OCI-M1 (cell line): ENCODE measurements around the gene CHST10.
"Not testable (repeated sequence)": the region's sequence is repeated elsewhere in the genome, so short reads cannot be mapped to it uniquely, and the experiment has no call there.

Source experiments
- DNase-seq: peaks from one replicate; lab custom pipeline; 2025; lab: John Stamatoyannopoulos, UW

The CHST10 gene

DNA sequence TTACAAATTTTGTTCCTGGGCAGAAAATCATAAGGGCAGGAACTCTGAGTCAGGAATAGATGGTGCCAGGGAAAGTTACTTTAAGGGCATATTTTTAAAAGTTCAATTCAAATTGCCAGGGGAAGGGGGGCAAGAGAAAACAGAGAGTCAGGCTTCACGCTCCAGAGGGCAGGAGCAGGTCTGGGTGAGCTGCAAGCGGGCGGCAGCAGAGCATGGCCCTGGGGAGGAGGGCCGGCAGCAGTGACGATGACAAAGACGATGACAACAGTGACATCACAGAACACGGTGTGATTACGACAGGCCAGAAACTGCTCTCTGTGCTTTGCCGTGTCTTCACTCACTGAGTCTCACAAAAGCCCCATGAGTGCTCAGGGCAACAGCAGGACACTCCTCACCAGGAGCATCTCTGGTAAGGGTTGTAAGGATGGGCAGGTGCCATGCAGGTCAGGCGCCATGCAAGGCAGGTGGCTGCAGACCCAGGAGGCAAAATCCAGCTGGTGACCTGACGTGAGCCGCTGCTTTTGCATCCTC is 23.3 kb downstream of the CHST10 start:
- no peak for DNase-seq

DNA sequence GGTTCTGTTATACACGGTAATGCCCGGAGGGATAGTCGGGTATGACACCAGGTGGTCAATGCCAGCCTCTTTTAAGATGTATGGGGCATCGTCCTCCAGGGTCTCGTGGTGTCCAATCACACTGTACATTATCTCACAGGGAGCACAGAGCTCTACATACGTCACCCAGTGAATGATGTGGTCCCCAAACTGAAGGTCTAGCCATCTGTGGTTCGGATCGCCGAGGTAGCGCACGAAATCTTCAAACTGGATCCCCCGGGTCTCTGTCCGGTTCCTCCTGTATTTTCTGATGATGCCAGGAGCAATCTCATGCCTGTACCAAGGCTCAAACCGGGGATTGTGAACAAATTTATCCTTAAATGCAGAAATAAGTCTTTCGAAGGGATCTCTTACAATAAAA is 24.1 kb downstream of the CHST10 start:
- no peak for DNase-seq

GRCh38 chr2:100392715-100393114 is 24.8 kb downstream of the CHST10 start:
- no peak for DNase-seq

DNA sequence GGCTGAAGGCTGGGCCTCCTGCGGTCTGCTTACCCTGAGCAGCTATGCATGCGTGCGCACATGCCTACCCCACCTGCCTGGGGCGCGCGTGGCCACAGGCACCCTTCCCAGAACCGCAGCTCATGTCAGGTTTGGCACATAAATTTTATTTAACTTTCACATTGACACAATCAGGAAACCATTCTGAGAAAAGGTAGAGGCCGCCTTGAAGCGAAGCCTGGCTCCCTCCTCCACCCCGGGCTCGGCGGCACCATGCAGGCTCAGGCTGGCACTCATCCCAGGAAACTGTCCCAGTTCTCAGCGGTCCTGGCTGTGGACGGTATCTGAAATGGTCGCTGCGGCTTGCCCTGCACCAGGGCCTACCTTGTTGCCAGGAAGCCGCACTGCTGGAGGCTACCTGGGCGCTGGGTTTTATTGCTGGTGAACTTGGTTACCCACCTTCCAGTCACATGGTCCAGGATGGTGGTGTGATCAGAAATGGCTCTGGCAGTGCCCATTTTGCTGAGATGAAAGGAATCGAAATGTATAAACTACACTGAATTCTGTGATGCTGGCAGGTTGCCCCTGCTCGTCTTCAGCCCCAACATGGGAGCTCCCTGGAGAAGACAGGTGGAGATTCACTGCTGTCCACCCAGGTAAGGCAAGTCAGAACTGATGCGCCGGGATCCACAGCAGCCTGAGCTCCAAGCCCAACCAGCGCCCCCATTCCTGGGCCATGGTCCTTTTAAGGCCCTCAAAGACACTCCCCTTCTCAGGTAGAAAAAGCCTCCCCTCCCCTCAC is 25.5 kb downstream of the CHST10 start:
- DNase-seq, result no peak

DNA sequence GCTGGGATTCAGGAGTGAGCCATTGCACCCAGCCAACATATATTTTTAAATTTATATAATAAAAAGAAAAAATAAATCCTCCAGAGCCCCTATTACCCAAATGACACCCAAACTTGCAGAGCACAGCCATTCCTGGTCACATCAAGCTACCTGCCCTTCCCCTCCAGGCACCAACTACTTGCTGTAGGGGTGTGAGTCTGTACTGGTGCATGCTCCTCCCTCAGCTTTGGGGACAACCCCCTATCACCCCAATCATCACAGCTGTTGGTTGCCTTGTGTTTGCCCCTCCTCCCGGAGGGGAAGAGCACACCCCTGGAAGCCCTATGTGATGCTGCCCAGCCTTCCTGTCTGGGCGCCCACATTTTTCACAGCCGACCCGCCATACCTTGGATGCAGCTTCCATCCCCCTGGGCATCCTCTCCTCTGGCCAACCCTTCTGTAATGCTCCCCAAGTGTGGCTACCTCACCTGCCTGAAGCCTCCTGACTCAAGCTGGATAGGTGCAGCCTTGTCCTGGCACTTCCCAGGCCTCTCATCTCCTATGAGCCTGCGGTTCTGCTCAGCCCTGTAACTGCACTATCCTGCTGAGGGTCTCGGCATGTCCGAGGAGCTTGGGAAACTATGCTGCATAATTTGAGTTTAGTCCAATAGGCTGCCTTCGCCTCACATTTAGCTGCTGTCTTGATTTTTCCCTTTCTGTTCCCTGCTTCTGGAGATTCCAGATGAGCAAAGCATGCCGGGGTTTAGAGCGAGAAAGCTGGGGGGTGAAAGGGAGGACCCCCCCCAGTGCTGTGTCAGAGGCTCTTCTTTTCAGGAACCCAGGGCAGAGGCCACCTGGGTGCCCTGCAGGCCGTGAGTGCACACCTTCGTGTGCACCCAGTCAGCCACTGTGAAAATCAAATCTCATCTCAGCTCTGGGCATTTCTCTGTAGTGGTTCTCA is 27.2 kb downstream of the CHST10 start:
- no peak for DNase-seq

DNA sequence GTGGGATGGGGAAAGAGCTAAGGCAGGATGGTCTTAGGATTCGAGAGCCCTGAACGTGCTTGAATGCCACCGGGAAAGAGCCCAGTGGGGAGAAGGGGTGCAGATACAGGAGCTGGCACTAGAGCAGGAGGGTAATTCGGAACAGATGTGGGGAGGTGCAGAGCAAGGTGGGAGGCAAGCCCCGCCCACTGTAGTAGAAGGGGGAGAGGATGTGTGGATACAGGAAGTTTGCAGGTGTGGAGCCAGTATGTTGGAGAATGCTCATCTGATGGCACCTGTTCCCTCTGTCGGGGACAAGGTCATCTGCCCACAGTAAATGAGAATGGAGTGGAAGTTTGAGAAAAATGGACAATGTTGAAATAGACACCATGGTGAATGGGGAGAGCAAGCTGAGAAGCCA is 28.8 kb downstream of the CHST10 start:
- DNase-seq, result no peak

DNA sequence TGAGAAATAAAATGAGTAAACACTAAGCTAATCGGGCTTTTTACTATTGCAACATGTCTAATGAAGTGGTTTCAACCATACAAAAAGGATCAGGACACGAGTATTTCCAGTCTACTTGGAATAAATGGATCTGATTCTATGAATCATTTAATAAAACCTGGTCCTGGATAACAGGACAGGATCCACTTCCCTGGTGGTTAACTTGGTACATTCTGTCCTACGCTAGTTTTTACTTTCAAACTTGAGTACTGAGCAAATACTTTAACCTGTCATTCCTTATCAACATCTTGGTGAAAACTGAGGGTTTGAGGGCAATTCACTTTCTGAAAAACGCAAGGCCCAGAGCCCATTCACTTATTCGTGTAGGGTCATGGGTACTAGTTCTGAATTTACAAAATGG is 33.5 kb downstream of the CHST10 start:
- DNase-seq, result no peak

DNA sequence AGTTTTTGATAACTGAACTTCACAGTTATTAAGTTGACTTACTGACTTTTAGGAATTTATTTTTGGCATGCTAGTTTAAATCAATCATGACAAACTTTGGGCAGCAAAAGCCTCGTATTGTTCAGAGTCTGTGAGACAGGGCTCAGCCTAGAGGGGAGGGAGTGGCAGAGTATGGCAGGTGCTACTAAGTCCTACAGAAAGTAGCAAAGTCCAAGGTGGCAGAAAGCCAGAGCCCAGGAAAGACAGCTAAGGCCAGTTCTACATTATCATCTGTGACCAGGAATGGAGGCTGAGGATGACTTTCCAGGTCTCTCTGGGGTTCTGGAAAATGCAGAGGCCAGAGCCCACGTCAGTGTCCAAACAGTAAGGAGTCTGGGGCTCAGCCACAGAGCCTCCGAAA is 34.2 kb downstream of the CHST10 start:
- DNase-seq, result no peak

GRCh38 chr2:100381240-100381639 is 36.2 kb downstream of the CHST10 start:
- peak; percentile 89 for DNase-seq

GRCh38 chr2:100380681-100381080 is 36.8 kb downstream of the CHST10 start:
- DNase-seq, result no peak

DNA sequence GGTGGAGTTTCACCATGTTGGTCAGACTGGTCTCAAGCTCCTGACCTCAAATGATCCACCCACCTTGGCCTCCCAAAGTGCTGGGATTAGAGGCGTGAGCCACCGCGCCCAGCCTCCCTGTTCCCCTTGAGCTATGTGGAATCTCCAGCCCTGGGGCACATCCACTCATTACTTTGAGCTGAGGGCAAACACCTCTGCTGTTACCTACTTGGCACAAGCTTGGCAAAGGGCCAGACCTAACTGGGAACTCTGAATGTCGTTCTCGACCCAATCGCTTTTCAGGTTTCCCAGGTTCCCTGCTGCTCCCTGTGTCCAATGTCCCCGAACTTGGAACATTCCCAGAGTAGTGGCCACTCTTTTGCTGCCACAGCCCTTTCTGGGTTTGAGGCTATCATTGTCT is 40.6 kb downstream of the CHST10 start:
- DNase-seq, result no peak

GRCh38 chr2:100367163-100367562 is 50.3 kb downstream of the CHST10 start:
- no peak for DNase-seq

- DNase-seq, result no peak
These were observed 52.0 kb downstream of the CHST10 start for GRCh38 chr2:100365434-100365833.

DNA sequence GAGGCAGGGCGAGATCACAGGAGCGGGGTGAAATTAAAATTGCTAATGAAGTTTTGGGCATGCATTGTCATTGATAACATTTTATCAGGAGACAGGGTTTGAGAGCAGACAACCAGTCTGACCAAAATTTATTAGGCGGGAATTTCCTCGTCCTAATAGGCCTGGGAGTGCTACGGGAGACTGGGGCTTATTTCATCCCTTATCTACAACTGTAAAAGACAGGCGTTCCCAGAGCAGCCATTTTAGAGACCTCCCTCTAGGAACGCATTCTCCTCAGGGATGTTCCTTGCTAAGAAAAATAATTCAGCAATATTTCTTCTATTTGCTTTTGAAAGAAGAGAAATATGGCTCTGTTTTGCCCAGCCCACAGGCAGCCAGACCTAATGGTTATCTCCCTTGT is 55.2 kb downstream of the CHST10 start:
- DNase-seq, result not testable (repeated sequence)

GRCh38 chr2:100359576-100359975 is 57.9 kb downstream of the CHST10 start:
- no peak for DNase-seq

DNA sequence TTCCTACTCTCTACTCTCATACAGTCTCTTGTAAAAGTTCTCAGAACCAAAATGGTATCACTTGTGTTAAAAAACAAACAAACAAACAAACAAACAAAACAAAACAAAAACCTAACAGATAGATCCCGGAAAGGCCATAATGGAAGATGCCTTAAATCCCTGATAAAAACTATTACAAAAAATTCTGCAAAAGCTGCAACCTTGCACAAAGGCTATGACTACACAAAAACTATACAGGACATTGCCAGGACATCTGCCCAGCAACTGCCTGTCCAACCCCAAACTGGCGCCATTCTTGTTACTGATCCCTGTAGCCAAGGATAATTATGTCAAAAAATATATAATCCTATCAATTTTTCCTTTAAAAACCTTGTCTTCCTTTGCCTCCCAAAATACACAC is 58.9 kb downstream of the CHST10 start:
- DNase-seq, result no peak

GRCh38 chr2:100352521-100352920 is 64.9 kb downstream of the CHST10 start:
- DNase-seq, result no peak

DNA sequence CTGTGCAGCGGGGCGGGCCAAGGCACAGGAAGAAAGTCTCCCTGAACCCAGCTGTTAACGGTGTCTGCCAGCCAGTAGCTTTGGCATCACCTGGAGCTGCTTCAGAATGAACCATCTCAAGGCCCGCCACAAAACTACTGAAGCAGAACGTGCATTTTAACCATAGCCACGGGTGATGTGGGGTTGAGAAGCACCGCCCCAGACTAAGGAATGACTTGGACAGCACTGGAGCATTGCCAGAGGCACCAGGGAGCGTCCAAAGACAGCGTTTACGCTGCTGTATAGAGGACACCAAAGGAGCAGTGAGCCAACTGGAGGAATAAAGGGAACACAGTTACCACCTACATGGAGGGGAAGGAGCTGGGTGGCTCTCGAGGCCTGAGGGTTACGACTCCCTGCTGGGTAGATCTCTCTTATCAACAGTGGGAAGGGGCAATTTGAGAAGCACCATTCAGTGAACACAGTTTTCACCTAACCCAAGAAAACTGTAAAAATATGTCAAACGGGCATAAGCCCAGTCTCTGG is 66.7 kb downstream of the CHST10 start:
- no peak for DNase-seq

DNA sequence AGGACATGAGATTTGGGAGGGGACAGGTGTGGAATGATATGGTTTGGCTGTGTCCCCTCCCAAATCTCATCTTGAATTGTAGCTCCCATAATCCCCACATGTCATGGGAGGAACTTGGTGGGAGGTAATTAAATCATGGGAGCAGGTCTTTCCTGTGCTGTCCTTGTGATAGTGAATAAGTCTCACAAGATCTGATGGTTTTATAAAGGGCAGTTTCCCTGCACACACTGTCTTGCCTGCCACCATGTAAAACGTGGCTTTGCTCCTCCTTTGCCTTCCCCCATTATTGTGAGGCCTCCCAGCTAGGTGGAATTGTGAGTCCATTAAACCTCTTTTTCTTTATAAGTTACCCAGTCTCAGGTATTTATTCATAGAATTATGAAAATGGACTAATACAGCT is 72.3 kb downstream of the CHST10 start:
- DNase-seq, result not testable (repeated sequence)

- DNase-seq, result no peak
These were observed 73.0 kb downstream of the CHST10 start for GRCh38 chr2:100344433-100344832.

DNA sequence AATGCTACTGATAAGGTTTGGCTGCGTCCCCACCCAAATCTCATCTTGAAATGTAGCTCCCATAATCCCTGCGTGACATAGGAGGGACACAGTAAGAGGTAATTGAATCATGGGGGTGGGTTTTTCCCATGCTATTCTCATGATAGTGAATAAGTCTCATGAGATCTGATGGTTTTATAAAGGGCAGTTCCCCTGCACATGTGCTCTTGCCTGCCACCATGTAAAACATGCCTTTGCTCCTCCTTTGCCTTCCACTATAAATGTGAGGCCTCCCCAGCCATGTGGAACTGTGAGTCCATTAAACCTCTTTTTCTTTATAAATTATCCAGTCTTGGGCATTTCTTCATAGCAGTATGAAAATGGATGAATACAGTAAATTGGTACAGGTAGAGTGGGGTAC is 75.0 kb downstream of the CHST10 start:
- DNase-seq, result not testable (repeated sequence)
